HG03432 (cell line): ENCODE results near the gene SFXN3.
A peak's percentile ranks its signal among the peaks of the same experiment; 100 is the strongest.

ENCODE experiments used
- ATAC-seq: cut with Tn5 transposase; IDR thresholded peaks from one replicate; pipeline ENCODE4 v1.9.1; 2021; ENCODE audit warnings: mild to moderate bottlenecking, moderate library complexity; ENCODE audit not compliant: unreplicated experiment

Gene SFXN3

DNA sequence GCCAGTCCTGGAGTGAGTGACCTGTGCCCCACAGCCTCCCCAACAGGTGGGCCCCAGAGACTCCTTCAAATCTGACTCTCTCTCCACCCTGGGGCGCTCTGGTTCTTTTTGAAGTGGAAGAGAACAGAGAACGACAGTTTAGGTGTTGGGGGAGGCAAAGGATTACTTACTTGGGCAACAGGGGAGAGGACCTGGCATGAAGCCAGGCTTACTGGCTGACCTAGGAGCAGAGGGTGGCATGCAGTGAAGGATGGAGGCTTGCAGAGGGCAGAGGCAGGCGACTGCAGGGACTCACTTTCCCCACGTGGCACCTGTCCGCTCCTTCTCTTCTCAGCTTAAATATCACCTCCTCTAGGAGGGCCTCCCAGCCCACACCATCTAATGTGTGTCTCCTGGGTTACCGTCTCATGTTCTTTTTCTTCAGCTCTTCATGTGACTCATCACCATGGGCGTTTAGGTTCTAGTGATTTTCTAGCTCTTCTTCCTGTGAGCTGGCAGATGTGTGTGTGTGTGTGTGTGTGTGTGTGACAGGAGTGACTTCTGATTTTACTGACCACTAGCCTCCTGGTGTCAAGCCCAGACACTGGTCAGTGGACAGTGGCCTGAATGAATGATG lies 16.0 kb upstream of the SFXN3 start:
- ATAC-seq, result no peak

GRCh38 chr10:101015582-101015973 lies 15.5 kb upstream of the SFXN3 start:
- no peak for ATAC-seq

- ATAC-seq, result no peak
Observed at GRCh38 chr10:101016814-101017213, 14.2 kb upstream of the SFXN3 start.

DNA sequence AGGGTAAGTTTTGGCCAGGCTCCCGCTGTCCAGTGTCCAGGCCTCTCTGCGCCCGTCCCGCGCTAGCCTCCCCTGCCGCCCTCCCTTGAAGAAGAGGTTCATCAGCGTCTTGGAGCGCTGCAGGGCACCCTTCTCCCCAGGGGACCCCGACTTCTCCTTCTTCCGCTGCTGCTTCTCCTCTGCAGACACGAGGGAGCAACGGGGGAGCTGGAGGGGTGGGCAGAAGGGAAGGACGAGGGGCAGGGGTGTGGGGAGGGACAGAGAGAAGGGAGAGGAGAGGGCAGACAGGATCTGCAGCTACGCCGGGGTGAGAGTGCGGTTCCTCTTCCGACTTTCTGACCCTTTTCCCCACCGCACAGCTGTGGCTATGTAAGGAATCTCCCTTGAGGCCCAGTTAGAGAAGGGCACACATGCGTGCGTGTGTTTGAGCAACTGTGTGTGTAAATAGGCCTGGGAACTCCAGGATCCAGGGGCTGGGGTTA lies 12.9 kb upstream of the SFXN3 start:
- ATAC-seq, result no peak

GRCh38 chr10:101018600-101019439 lies 12.2 kb upstream of the SFXN3 start:
- ATAC-seq, result no peak

DNA sequence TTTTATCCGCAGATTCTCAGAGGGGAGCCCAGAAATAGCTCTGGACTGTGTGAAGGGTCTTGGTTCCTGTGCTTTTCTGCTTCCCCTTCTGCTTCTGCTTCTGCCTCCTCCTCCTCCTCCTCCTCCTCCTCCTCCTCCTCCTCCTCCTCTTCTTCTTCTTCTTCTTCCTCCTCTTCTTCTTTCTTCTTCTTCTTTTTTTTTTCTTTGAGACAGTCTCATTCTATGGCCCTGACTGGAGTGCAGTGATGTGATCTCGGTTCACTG lies 11.7 kb upstream of the SFXN3 start:
- no peak for ATAC-seq

DNA sequence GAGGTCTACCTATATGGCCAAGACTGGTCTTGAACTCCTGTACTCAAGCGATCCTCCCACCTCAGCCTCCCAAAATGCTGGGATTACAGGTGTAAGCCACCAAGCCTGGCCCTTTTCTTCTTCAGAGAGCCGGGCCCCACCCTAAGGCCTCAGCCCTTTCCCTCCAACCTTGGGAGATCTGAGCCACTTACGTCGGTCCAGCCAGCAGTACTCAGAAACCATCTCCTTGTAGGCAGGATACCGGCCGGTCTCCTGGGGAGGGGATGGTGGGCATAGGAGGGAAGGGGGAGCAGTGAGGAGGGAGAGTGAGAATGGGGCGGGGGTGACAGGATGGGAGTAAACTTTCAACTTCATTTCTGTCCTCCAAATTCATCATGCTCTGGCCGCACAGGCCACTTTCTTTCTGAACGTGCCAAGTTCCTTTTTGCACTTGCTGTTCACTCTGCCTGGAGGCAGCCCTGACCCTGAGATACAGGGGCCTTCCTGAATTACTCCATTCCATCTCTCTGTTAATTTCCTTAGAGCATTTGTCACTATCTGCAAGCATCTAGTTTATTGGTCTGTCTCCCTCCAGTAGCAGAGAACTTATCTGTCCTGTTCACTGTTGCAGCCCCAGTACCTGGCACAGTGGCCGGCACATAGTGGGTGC lies 10.5 kb upstream of the SFXN3 start:
- no peak for ATAC-seq

GRCh38 chr10:101021239-101021638 lies 9.8 kb upstream of the SFXN3 start:
- no peak for ATAC-seq

- no peak for ATAC-seq
Observed at GRCh38 chr10:101021692-101022251, 9.3 kb upstream of the SFXN3 start.

DNA sequence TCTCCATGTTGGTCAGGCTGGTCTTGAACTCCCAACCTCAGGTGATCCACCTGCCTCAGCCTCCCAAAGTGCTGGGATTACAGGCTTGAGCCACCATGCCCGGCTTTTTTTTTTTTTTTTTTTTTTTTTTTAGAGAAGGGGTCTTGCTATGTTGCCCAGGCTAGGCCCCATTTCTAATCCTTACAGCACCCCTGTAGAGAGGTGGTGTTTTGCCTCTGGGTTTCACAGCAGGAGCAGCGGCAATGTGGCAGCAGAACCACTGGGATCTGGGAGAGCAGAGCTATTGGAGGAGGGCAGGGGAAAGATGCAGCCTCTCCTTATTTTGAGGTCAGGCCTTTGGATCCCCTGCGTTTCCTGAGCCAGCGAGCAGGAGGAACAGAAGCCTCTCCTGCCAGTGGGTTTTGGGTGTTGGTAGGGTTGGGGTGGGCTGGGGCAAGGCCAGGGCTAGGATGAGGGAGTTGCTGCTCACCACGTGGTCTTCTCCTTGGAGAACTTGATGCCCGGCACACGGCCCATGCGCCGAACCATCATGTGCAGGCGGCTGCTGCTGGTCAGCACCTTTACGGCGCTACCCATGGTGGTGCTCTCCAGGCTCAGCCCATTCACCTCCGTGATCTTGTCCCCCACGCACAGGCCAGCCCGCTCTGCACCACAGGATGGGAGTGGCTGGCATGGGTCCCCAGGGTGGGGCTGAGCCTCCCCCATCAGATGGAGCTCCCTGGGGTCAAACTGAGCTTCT lies 7.9 kb upstream of the SFXN3 start:
- ATAC-seq, result no peak

- ATAC-seq, result no peak
Observed at GRCh38 chr10:101027106-101027720, 3.8 kb upstream of the SFXN3 start.

DNA sequence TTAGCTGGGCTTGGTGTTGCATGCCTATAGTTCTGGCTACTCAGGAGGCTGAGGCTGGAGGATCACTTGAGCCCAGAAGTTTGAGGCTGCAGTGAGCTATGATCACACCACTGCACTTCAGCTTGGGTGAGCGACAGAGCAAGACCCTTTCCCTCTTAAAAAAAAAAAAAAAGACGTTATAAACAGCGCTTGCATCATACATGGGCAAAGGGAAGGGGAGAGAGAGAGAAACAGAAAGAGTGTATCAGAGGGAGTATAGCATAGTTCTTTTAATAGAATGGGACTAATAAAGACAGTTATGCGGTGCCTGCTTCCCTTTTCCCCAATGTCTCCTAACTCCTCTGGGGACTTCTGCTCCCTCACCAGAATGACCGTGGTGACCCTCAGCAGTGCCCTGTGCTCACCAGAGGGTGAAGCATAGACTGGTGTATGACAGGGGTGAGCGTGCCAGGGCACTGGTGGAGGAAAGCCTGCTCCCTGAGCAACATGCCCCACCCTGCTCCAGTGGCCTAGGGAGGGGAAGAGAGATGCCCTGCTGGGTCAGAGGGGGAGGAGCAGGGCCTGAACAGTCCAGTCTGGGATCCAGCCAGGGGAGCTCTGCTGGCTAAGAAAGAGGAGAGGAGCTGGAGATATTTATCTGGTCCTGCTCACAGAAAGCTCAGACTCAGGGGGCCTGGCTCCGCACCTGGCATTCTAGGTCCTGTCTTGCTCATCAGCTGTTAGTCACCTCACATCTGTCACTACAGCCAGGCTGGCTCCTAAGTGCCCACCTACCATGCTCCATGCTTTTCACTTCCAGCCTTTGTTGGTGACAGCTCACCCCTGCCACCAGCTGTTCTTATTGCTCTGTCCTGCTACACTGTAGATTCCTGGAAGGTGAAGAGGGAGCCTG lies 2.3 kb upstream of the SFXN3 start:
- no peak for ATAC-seq

GRCh38 chr10:101029520-101030295 lies 1.3 kb upstream of the SFXN3 start:
- ATAC-seq, result no peak

DNA sequence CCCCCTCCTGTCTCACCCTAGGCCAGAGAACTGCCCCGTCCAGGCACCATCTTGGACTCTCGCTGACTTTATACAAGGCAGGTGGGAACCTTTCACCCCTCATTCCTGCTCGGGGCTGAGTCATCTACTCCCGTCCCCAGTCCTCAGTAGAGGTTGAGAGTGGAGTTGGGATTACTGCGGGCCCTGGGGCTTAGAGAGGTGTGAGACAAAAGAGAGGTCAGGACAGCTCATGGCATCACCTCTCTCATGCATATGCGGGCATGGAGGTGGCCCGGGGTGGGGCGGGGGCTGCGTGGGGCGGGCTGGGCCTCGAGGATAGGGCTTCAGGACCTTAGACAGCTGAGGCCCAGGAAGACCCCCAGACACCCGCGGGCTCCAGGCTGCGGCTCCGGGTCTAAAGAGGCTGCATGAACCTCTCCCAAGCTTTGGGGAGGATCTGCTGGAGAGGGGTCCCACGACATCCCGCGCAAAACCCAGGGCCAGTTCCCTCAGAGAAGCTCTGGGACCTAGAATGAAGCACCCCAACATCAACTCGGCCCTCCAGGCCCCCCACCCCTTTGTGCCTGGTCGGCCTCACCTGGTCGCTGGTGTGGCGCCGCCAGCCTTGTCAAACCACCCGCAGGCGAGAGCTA lies 422 bp upstream of the SFXN3 start:
- ATAC-seq, result no peak

DNA sequence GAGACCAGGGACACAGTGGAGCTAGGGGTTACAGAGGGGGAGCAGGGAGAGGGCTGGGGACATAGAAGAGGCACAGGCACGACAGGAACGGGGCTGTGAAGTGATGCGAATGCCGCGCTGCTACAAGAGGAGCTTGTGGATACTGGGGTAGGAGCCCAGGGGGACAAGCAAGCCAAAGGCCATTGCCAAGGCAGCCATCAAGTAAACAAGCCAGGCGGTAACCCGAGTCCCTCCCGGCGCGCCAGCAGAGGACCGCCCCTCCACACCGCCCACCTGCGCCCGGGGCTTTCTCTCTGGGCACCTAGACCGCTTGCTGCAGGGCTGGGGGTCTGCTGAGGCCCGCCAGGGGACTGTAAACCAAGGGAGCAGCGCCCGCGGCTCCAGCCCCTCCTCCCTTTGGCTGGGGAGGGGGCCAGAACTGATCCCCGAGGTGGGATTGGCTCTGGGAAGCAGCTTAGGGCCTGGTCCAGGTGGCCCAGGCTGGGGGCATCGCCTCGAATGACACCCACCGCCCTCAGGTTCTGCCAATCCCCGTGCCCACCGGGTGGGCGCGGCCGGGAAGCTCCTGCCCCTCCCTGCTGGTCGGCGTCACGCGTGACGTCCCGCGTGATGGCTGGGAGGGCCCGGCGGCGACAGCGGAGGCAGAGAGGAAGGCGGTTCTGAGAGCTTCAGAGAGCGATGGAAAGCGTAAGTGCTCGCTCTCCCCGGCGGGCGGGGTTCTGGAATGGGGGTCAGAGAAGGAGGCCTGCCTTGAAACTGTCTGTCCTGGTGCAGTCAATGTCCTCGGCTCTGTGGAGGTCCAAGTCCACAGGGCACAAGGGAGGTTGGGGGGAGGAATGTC lies 982 bp downstream of the SFXN3 start:
- peak; percentile 44 for ATAC-seq

DNA sequence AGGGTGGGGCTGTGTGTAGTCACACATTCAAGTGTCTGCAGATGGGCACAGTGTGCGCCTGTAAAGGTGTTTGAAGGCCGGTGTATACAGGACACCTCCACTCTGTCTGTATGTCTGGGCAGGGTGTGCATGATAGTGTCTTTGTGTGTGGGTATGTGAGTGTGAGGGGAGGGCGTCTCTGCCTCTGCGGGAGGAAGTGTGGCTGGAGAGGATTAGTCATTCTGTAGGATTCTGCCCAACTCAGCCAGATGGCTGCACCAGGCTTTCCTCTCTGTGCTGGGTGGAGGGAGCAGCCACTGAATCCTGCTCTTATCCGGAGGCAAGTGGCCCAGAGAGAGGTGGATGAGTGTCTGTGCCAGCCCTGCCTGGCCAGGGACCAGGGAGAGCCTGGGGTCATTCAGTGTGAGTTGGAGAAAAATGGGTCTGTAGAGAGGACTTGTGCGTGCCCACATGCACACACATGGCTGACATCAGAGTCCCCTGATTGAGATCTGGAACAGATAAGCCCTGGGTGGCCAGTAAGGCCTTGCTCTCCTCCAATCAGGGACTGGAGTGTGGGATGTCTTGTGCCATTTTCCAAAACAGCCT lies 1.7 kb downstream of the SFXN3 start:
- ATAC-seq, result peak; percentile 24

GRCh38 chr10:101033276-101033675 lies 2.2 kb downstream of the SFXN3 start:
- ATAC-seq, result no peak
